K562 (cell line): Measurements from ENCODE around the gene TMEM127. TPM values are rescaled to one million over a fixed set of nuclear protein-coding genes. Genes with fewer than 3 reads are reported as not detected.

ENCODE experiments used
- ATAC-seq: fragments of 200-7000 bp; cut with Tn5 transposase; 3 replicates; pipeline ENCODE4 v1.9.1; 2020; ENCODE audit warnings: moderate library complexity
- BruUV-seq: library from RNA; stranded (reverse); fragments of 400-500 nt; replicated peaks from 2 replicates; lab custom pipeline; 2021; lab: Mats Ljungman, UMichigan
- CTCF ChIA-PET: fragments of 300-600 bp; formaldehyde crosslinking; extraction: SDS; loops from one replicate; lab custom pipeline; 2021; ENCODE audit warnings: low intra/inter-chr PET ratio; lab: Yijun Ruan, JAX
- POLR2A ChIA-PET: fragments of 300-600, 350-650 bp; sonication (Branson Sonifier 250); formaldehyde crosslinking; extraction: SDS; loops from one replicate; lab custom pipeline; 2021; ENCODE audit warnings: antibody characterized with exemption, inconsistent platforms; lab: Yijun Ruan, JAX
- DNase-seq, 4 experiments: peaks; one replicate each; pipeline versions ENCODE4 v3.0.0 to v3.0.0-alpha.2; 2011 to 2018; ENCODE audit warnings: low spot score in 3 of 4, mixed read lengths in 3 of 4; ENCODE audit errors: extremely low read depth in 1 of 4
- FAIRE-seq: peaks from 2 replicates; lab custom pipeline; 2011; peaks lifted over from hg19 to GRCh38; lab: Jason Lieb, UNC
- H2AFZ ChIP-seq: 2 replicates; pipeline ENCODE4 v1.6.0; 2011; ENCODE audit warnings: low read depth, low read length, control low read depth, inconsistent platforms
- H3K27ac ChIP-seq: fragments of 200-600 bp; 3 replicates; pipeline ENCODE4 v1.8.0; 2011; ENCODE audit warnings: low read depth, mild to moderate bottlenecking, control low read depth, inconsistent platforms, low read length, moderate library complexity, mixed read lengths; ENCODE audit errors: extremely low read depth
- H3K27me3 ChIP-seq, 2 experiments: fragments of 300-600 bp in 1 of 2; 2 replicates in 1 of 2; 3 replicates in 1 of 2; pipeline versions ENCODE4 v1.6.0 to v1.8.0; 2011; ENCODE audit warnings: inconsistent platforms in 2 of 2, low read length in 2 of 2, mild to moderate bottlenecking in 1 of 2, mixed read lengths in 1 of 2, moderate library complexity in 1 of 2; ENCODE audit not compliant: control insufficient read depth in 2 of 2, insufficient read depth in 2 of 2
- H3K36me3 ChIP-seq: fragments of 300-600 bp; 3 replicates; pipeline ENCODE4 v1.8.0; 2011; ENCODE audit warnings: mild to moderate bottlenecking, low read length, inconsistent platforms; ENCODE audit not compliant: control insufficient read depth, insufficient read depth
- H3K4me1 ChIP-seq, 2 experiments: fragments of 200-600 bp in 1 of 2; replicated peaks in 1 of 2; 2 replicates in 1 of 2; 3 replicates in 1 of 2; pipeline versions ENCODE4 v1.5.1 to v1.8.0; 2011; ENCODE audit warnings: inconsistent platforms in 2 of 2, low read length in 2 of 2, mild to moderate bottlenecking in 1 of 2, mixed read lengths in 1 of 2, moderate library complexity in 1 of 2; ENCODE audit not compliant: control insufficient read depth in 2 of 2, insufficient read depth in 2 of 2
- H3K4me2 ChIP-seq: 2 replicates; pipeline ENCODE4 v1.6.1; 2011; ENCODE audit warnings: low read length, control low read depth, inconsistent platforms, mixed read lengths; ENCODE audit not compliant: insufficient read depth
- H3K4me3 ChIP-seq: fragments of 200-600 bp; sonication (generic), shearing (Covaris generic); 2 replicates; pipeline ENCODE4 v1.5.1; 2016; ENCODE audit warnings: control low read depth, inconsistent platforms
- H3K79me2 ChIP-seq: fragments of 200-600 bp; 3 replicates; pipeline ENCODE4 v1.8.0; 2011; ENCODE audit warnings: low read length, inconsistent platforms; ENCODE audit not compliant: control insufficient read depth, insufficient read depth
- H3K9ac ChIP-seq, 2 experiments: 2 replicates each; pipeline versions ENCODE4 v1.6.0 to v1.6.1; 2011; ENCODE audit warnings: low read depth in 2 of 2, low read length in 2 of 2, control low read depth in 1 of 2, inconsistent platforms in 1 of 2, mild to moderate bottlenecking in 1 of 2, mixed read lengths in 1 of 2; ENCODE audit not compliant: insufficient read depth in 1 of 2
- H3K9me1 ChIP-seq: one replicate; pipeline ENCODE4 v1.6.0; 2011; ENCODE audit warnings: inconsistent platforms, mild to moderate bottlenecking, low read length, moderate library complexity; ENCODE audit not compliant: control insufficient read depth, insufficient read depth
- H3K9me3 ChIP-seq: replicated peaks from 2 replicates; pipeline ENCODE4 v1.5.1; 2011; ENCODE audit warnings: low read depth, low read length, inconsistent platforms; ENCODE audit not compliant: control insufficient read depth, insufficient read depth
- H4K20me1 ChIP-seq: replicated peaks from 2 replicates; pipeline ENCODE4 v1.6.1; 2011; ENCODE audit warnings: low read length, inconsistent platforms, mixed read lengths; ENCODE audit not compliant: control insufficient read depth, insufficient read depth
- ARID1B ChIP-seq: fragments of 450-650 bp; IDR thresholded peaks from 2 replicates; pipeline ENCODE4 v1.6.1; 2016; ENCODE audit warnings: antibody characterized with exemption, mild to moderate bottlenecking, inconsistent platforms
- BACH1 ChIP-seq: fragments of 200-800 bp; sonication (Bioruptor generic); IDR thresholded peaks from 2 replicates; pipeline ENCODE4 v1.6.1; 2016; ENCODE audit warnings: missing genetic modification characterization, missing compliant biosample characterization
- BHLHE40 ChIP-seq: IDR thresholded peaks from 2 replicates; pipeline ENCODE4 v1.6.1; 2011; ENCODE audit warnings: low read length, improper control_type of control experiment
- CHD2 ChIP-seq: IDR thresholded peaks from 2 replicates; pipeline ENCODE4 v1.6.1; 2011; ENCODE audit warnings: low read depth, low read length
- ETS2 ChIP-seq: IDR thresholded peaks from 2 replicates; pipeline ENCODE4 v1.6.1; 2016; ENCODE audit warnings: borderline replicate concordance, missing genetic modification characterization, mild to moderate bottlenecking, moderate library complexity, missing compliant biosample characterization; ENCODE audit not compliant: poor library complexity, severe bottlenecking
- GATAD2A ChIP-seq: fragments of 450-650 bp; IDR thresholded peaks from 2 replicates; pipeline ENCODE4 v1.6.1; 2017
- GTF2E2 ChIP-seq: fragments of 200-800 bp; sonication (Bioruptor generic); IDR thresholded peaks from 2 replicates; pipeline ENCODE4 v1.6.1; 2016; ENCODE audit warnings: missing genetic modification characterization, missing compliant biosample characterization
- HDAC2 ChIP-seq: fragments of 450-650 bp; IDR thresholded peaks from 2 replicates; pipeline ENCODE4 v1.6.1; 2016; ENCODE audit warnings: mild to moderate bottlenecking
- HNRNPK ChIP-seq: fragments of 200-400 bp; formaldehyde crosslinking; IDR thresholded peaks from one replicate; pipeline ENCODE4 v1.6.1; 2018; ENCODE audit warnings: mild to moderate bottlenecking, low read depth, low read length; ENCODE audit not compliant: poor library complexity, severe bottlenecking
- JUN ChIP-seq, 2 experiments: sonication (generic) in 1 of 2; formaldehyde crosslinking in 1 of 2; IDR thresholded peaks; 2 replicates each; pipeline versions ENCODE4 v1.6.1 to v1.8.0; 2012 to 2022; ENCODE audit warnings: borderline replicate concordance in 2 of 2, mild to moderate bottlenecking in 2 of 2, improper control_type of control experiment in 1 of 2, low read depth in 1 of 2, low read length in 1 of 2, missing genetic modification reagents in 1 of 2
- NUFIP1 ChIP-seq: fragments of 450-650 bp; IDR thresholded peaks from 2 replicates; pipeline ENCODE4 v1.6.1; 2018; ENCODE audit not compliant: partially characterized antibody
- SRSF3 ChIP-seq: fragments of 200-400 bp; formaldehyde crosslinking; IDR thresholded peaks from 2 replicates; pipeline ENCODE4 v1.6.1; 2016; ENCODE audit warnings: mild to moderate bottlenecking, low read length, moderate library complexity; ENCODE audit not compliant: insufficient read depth
- STAG1 ChIP-seq: sonication (generic); formaldehyde crosslinking; IDR thresholded peaks from 2 replicates; pipeline ENCODE4 v1.5.0; 2020; ENCODE audit warnings: missing genetic modification reagents, borderline replicate concordance
- XRCC5 ChIP-seq: fragments of 200-400 bp; formaldehyde crosslinking; IDR thresholded peaks from 2 replicates; pipeline ENCODE4 v1.6.1; 2017; ENCODE audit warnings: low read depth, mild to moderate bottlenecking, low read length
- ZNF197 ChIP-seq: fragments of 200-800 bp; sonication (Bioruptor generic); IDR thresholded peaks from 2 replicates; pipeline ENCODE4 v1.6.1; 2016; ENCODE audit warnings: low read depth, missing genetic modification characterization, missing compliant biosample characterization
- ZNF408 ChIP-seq: fragments of 250-450 bp; sonication (Bioruptor Pico); IDR thresholded peaks from 2 replicates; pipeline ENCODE4 v1.4.0; 2020; ENCODE audit warnings: low read depth, mild to moderate bottlenecking, moderate library complexity
- ZNF696 ChIP-seq: fragments of 250-450 bp; sonication (Bioruptor Pico); conservative IDR thresholded peaks from 2 replicates; pipeline ENCODE4 v1.4.0; 2020; ENCODE audit warnings: mild to moderate bottlenecking, moderate library complexity
- WGBS: fragments of 100-300 bp; shearing (Covaris generic); methylation state at CpG from one replicate; pipeline ENCODE4 v1.1.6; 2016; ENCODE audit warnings: low coverage, mixed read lengths; ENCODE audit not compliant: insufficient coverage; ENCODE audit errors: missing lambda C conversion rate; 5-methylcytosine and 5-hydroxymethylcytosine counted together
- in situ Hi-C: fragments of 300-500 bp; cut with MboI; formaldehyde crosslinking; loops from 4 replicates; pipeline ENCODE4 v1.15.0; 2018; ENCODE audit warnings: inconsistent platforms, mixed read lengths
- intact Hi-C: fragments of 100-400 bp; cut with micrococcal nuclease; formaldehyde crosslinking; loops from 2 replicates; pipeline ENCODE4 v1.14.2; 2022
- polyA plus RNA-seq, 8 experiments: library from polyadenylated mRNA; depleted of rRNA in 4 of 8; stranded (reverse) in 5 of 8; unstranded in 3 of 8; fragments of >200 nt; fragmentation: Nextera tagmentation in 2 of 8; fragmentation: Illumina TruSeq in 1 of 8; extraction: Ambion mirVana in 2 of 8; extraction: Trizol in 1 of 8; gene quantifications; 2 replicates each; pipeline versions ENCODE4 v1.2.1 to v1.2.3, GENCODE V29; 2011 to 2014; ENCODE audit warnings: inconsistent platforms in 1 of 8, missing spikeins in 1 of 8
- total RNA-seq, 7 experiments: library from RNA; depleted of rRNA in 6 of 7; stranded (reverse); fragments of >200 nt in 6 of 7; fragmentation: Illumina TruSeq in 2 of 7; extraction: Trizol in 2 of 7; gene quantifications; 2 replicates each; pipeline versions ENCODE4 v1.2.1 to v1.2.3, GENCODE V29; 2011 to 2021; ENCODE audit warnings: low replicate concordance in 1 of 7
- TF ChIP-seq, protein P1 (sequence below): sonication (generic); formaldehyde crosslinking; IDR thresholded peaks from 2 replicates; pipeline ENCODE4 v1.5.0; 2020; ENCODE audit warnings: missing genetic modification reagents
- TF ChIP-seq, protein P2 (sequence below): fragments of 450-650 bp; IDR thresholded peaks from 2 replicates; pipeline ENCODE4 v1.6.1; 2017; ENCODE audit warnings: antibody characterized with exemption

Gene TMEM127
- total and polyA plus RNA-seq, 9 of the 15 experiments (the other 6 are each of a cell fraction or from before 2014, with no cell fraction given), result 1.7 to 20.0 (median 9.9) TPM

DNA sequence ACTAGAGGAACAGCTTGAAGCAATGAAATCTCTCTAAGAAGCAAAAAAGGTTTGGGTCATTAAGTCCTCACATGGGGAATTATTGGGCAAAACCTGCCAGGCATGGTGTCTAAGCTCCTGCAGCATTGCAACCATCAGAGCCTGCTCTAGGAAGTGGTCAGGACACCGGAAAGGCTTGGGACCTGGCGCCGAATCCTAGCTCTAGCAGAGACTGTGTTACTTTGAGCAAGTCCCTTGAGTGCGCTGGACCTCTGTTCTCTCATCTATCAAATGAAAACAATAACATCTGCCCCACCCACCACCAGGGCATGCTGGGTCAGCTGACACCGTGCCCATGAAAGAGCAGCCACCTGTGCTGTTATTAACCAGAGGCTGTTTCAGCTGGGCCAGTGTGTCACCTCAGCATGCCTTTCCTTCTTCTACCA, 6.3 kb downstream of the TMEM127 start:
- Histone ChIP-seq H3K4me2 (no peak overlapping the region), H3K9me3 (no peaks in the 10 kb centered on the region), H3K27me3 (no peaks in the 10 kb centered on the region), H3K4me1 (peaks cover 15 to 29% of the 10 kb centered on the region in 2 experiments; a peak in 4 of 5 replicates), H3K79me2 (peaks cover 28% of the 10 kb centered on the region), H4K20me1 (0 out of 2 replicates have a peak, but pooled peaks cover 6% of the 10 kb centered on the region), H3K9ac (0 out of 4 replicates have a peak overlapping the region, but pooled peaks of 1 of the 2 experiments have one; percentile 13), H3K36me3 (peaks cover 59% of the 10 kb centered on the region), H3K4me3 (no peak overlapping the region), H3K27ac (peak overlapping the region; percentile 62; the same call in 2 of the 3 replicates), H3K9me1 (peaks cover 4% of the 10 kb centered on the region), H2AFZ (no peak overlapping the region)
- ChIA-PET CTCF (interaction anchor here (0.6 kb wide), 1 partner anchor 102 kb away, joined by 3 read pairs; no protein-coding TSS in a partner anchor), POLR2A (interaction anchor here (0.7 to 1.9 kb wide), 7 partner anchors 13 to 761 kb away, joined by 3 to 12 read pairs (median 3); no protein-coding TSS in a partner anchor)
- WGBS, result 91% methylated on average over 5 of the region's 5 CpGs
- ATAC-seq (no peak), FAIRE-seq (no peak), DNase-seq (no peak)
- in situ Hi-C loops (no loop called here), intact Hi-C loops (no loop called here)
- no TSS peak for BruUV-seq
- TF ChIP-seq GTF2E2 (tag) (no peak), BHLHE40 (no peak), XRCC5 (no peak), ETS2 (tag) (no peak), JUN (IDR thresholded peaks at IDR 0.05; ENCODE audit: borderline replicate concordance, low read depth, low read length) (no peak), JUN (CRISPR knock-in tag; IDR thresholded peaks at IDR 0.05; ENCODE audit: borderline replicate concordance) (no peak), HDAC2 (no peak), ZNF408 (no peak), GATAD2A (no peak), HNRNPK (no peak), CHD2 (no peak), ZNF696 (no peak), NUFIP1 (no peak), ZNF197 (no peak), ARID1B (no peak), SRSF3 (no peak), BACH1 (no peak), STAG1 (CRISPR knock-in tag) (no peak)
- TF ChIP-seq, protein P1, sequence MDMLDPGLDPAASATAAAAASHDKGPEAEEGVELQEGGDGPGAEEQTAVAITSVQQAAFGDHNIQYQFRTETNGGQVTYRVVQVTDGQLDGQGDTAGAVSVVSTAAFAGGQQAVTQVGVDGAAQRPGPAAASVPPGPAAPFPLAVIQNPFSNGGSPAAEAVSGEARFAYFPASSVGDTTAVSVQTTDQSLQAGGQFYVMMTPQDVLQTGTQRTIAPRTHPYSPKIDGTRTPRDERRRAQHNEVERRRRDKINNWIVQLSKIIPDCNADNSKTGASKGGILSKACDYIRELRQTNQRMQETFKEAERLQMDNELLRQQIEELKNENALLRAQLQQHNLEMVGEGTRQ, result no peak
- TF ChIP-seq, protein P2, sequence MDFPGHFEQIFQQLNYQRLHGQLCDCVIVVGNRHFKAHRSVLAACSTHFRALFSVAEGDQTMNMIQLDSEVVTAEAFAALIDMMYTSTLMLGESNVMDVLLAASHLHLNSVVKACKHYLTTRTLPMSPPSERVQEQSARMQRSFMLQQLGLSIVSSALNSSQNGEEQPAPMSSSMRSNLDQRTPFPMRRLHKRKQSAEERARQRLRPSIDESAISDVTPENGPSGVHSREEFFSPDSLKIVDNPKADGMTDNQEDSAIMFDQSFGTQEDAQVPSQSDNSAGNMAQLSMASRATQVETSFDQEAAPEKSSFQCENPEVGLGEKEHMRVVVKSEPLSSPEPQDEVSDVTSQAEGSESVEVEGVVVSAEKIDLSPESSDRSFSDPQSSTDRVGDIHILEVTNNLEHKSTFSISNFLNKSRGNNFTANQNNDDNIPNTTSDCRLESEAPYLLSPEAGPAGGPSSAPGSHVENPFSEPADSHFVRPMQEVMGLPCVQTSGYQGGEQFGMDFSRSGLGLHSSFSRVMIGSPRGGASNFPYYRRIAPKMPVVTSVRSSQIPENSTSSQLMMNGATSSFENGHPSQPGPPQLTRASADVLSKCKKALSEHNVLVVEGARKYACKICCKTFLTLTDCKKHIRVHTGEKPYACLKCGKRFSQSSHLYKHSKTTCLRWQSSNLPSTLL, result no peak
